Heart right ventricle (tissue), 16 donors: Measurements from ENCODE around the gene PAX2. TPM values are rescaled to one million over a fixed set of nuclear protein-coding genes. Genes with fewer than 3 reads are reported as not detected.

Source experiments
- ATAC-seq, 8 donors: fragments of 200-7000 bp; cut with Tn5 transposase; one replicate each; pipeline ENCODE4 v1.9.1; 2020; ENCODE audit warnings: mild to moderate bottlenecking in 8 of 8, moderate library complexity in 8 of 8, moderate number of reproducible peaks in 1 of 8
- DNase-seq, 2 donors: peaks; one replicate each; pipeline ENCODE4 v3.0.0-alpha.2; 2020
- H3K27ac ChIP-seq, 10 donors: fragments of 200-600 bp; sonication (generic) in 2 of 10; one replicate each; pipeline versions ENCODE4 v1.5.0 to v1.8.0; 2020 to 2022; ENCODE audit warnings: mild to moderate bottlenecking in 3 of 10
- H3K27me3 ChIP-seq, 7 donors: fragments of 200-600 bp; one replicate each; pipeline ENCODE4 v1.8.0; 2021 to 2022; ENCODE audit warnings: mild to moderate bottlenecking in 2 of 7
- H3K36me3 ChIP-seq, 9 donors: fragments of 200-600 bp; sonication (generic) in 1 of 9; one replicate each; pipeline versions ENCODE4 v1.5.0 to v1.8.0; 2020 to 2022; ENCODE audit warnings: mild to moderate bottlenecking in 2 of 9
- H3K4me1 ChIP-seq, 9 donors: fragments of 200-600 bp; sonication (generic) in 1 of 9; one replicate each; pipeline versions ENCODE4 v1.5.0 to v1.8.0; 2020 to 2022; ENCODE audit warnings: mild to moderate bottlenecking in 4 of 9
- H3K4me3 ChIP-seq, 10 donors: fragments of 200-600 bp; sonication (generic) in 2 of 10; one replicate each; pipeline versions ENCODE4 v1.5.0 to v1.8.0; 2020 to 2022; ENCODE audit warnings: mild to moderate bottlenecking in 7 of 10, moderate library complexity in 2 of 10
- H3K9me3 ChIP-seq, 11 donors: fragments of 200-600 bp in 10 of 11; sonication (generic) in 2 of 11; one replicate each; pipeline versions ENCODE4 v1.5.0 to v1.8.0; 2013 to 2022; ENCODE audit warnings: mild to moderate bottlenecking in 2 of 11, control low read depth in 1 of 11, moderate library complexity in 1 of 11
- WGBS, 2 donors: extraction: QIAGEN DNeasy Blood & Tissue Kit; methylation state at CpG; one replicate each; pipeline ENCODE4 v1.1.7; 2013; ENCODE audit warnings: inconsistent platforms in 1 of 2; 5-methylcytosine and 5-hydroxymethylcytosine counted together
- intact Hi-C, 10 donors: fragments of 100-400 bp; cut with DNase I; formaldehyde crosslinking; loops; one replicate each; pipeline versions ENCODE4 v1.11.1 to v1.14.2; 2022
- polyA plus RNA-seq, 2 donors: library from polyadenylated mRNA; stranded (reverse); fragments of 200-250 nt; gene quantifications; one replicate each; pipeline ENCODE4 v1.2.3, GENCODE V29; 2013
- total RNA-seq, 10 donors: library from RNA; stranded (reverse); fragmentation: NEBNext Ultra II Directional in 3 of 10; extraction: Animal tissue kit (Norgen Biotek cat#: 25700) in 3 of 10; gene quantifications; one replicate each; pipeline versions ENCODE4 v1.2.1 to v1.2.4, GENCODE V29; 2021 to 2023
- TF ChIP-seq, protein P1 (sequence below), 9 donors: fragments of 200-600 bp; sonication (generic) in 2 of 9; IDR thresholded peaks; one replicate each; pipeline versions ENCODE4 v1.5.0 to v1.8.0; 2021 to 2022; ENCODE audit warnings: antibody characterized with exemption in 9 of 9, mild to moderate bottlenecking in 5 of 9, moderate library complexity in 1 of 9
- donor health status: Arrhythmogenic right ventricular cardiomyopathy.
- donor health status: ischemic (EF 13 %, LVEDD 7.1; RV severe dilation, severe dysfunction).
- donor health status: healthy with polysubstance abuse.
- donor health status: DM: no; HTN: yes; CAD: no.
- donor health status: DM: no; HTN: no; CAD: no.
- donor health status: ischemic (EF 25% LVEDD 6.9; RV normal size, moderate dysfunction).
- donor health status: ischemic (EF 25% LVEDD 5.7; RV mildly dilated, moderate dysfunction).
- donor health status: healthy.
- donor health status: DM: yes; HTN: yes; CAD: no.
- donor health status: Ischemic cardiomyopathy.
- donor health status: ischemic (EF 35%, LVEDD 5.7; RV mildly dilated, moderate dysfunction).
- donor health status: nonischemic (EF 11% LVEDD 7.7; RV severe dilation, severe dysfunction).
- donor health status: DM: yes; HTN: yes; CAD: no.
- donor health status: PGD.
- donor health status: ischemic (EF 29% LVEDD 5.4; RV normal size, mild dysfunction).
- donor health status: nonischemic (EF 23%, LVEDD 6.1; RV moderate dilation, normal function).

The PAX2 gene
- total and polyA plus RNA-seq, 12 donors = not detected

DNA sequence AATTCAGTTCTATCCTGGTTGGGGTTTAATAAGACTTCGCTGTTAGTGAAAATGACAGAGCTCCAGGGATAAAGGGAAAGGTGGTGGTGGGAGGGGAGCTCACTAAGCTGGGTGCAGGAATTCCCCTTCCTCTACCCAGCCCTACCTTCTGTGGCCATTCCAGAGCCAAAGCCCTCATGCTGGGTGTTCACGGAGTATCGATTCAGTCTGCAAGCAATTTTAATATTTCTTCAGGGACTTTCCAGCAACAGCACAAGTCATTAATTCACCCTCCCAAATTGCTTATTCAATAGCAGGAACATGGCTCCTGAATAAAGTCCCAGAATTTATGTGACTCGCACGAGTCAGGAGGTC lies 22.0 kb downstream of the PAX2 start:
- no peak overlapping the region for H3K4me3 ChIP-seq
- H3K36me3 ChIP-seq = no peaks in the 10 kb centered on the region
- H3K27me3 ChIP-seq = peaks cover 0 to 90% (median 77%) of the 10 kb centered on the region in 7 donors
- H3K9me3 ChIP-seq = no peaks in the 10 kb centered on the region
- DNase-seq (no peak), ATAC-seq (no peak)
- no peak overlapping the region for H3K27ac ChIP-seq
- intact Hi-C loops = no loop called here
- no peaks in the 10 kb centered on the region for H3K4me1 ChIP-seq
- 86% methylated on average over 5 of the region's 5 CpGs for WGBS, 2 donors
- TF ChIP-seq, protein P1, sequence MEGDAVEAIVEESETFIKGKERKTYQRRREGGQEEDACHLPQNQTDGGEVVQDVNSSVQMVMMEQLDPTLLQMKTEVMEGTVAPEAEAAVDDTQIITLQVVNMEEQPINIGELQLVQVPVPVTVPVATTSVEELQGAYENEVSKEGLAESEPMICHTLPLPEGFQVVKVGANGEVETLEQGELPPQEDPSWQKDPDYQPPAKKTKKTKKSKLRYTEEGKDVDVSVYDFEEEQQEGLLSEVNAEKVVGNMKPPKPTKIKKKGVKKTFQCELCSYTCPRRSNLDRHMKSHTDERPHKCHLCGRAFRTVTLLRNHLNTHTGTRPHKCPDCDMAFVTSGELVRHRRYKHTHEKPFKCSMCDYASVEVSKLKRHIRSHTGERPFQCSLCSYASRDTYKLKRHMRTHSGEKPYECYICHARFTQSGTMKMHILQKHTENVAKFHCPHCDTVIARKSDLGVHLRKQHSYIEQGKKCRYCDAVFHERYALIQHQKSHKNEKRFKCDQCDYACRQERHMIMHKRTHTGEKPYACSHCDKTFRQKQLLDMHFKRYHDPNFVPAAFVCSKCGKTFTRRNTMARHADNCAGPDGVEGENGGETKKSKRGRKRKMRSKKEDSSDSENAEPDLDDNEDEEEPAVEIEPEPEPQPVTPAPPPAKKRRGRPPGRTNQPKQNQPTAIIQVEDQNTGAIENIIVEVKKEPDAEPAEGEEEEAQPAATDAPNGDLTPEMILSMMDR (IDR thresholded peaks at IDR 0.05) = no peak

DNA sequence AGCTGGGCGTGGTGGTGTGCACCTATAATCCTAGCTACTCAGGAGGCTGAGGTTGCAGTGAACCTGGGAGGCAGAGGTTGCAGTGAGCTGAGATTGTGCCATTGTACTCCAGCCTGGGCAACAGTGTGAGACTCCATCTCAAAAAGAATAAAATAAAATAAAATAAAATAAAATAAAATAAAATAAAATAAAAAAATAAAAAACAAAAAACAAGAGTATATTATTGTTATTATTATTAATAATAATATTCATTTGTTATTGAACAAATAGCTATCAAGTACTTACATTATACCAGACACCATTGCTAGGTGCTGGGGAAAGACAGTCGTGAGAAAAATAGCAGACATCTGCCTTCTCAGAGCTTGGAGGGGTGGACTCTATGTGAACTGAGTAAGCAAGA lies 24.1 kb downstream of the PAX2 start:
- TF ChIP-seq, protein P1 (IDR thresholded peaks at IDR 0.05) = no peak
- ATAC-seq = no peak
- no peak for DNase-seq
- H3K36me3 ChIP-seq = no peaks in the 10 kb centered on the region
- no peak overlapping the region for H3K4me3 ChIP-seq
- 79 to 90% methylated on average over 2 of the region's 2 CpGs for WGBS, 2 donors
- H3K9me3 ChIP-seq = no peaks in the 10 kb centered on the region
- intact Hi-C loops = no loop called here
- H3K27ac ChIP-seq = no peak overlapping the region
- peaks cover 0 to 89% (median 77%) of the 10 kb centered on the region in 7 donors for H3K27me3 ChIP-seq
- no peaks in the 10 kb centered on the region for H3K4me1 ChIP-seq

DNA sequence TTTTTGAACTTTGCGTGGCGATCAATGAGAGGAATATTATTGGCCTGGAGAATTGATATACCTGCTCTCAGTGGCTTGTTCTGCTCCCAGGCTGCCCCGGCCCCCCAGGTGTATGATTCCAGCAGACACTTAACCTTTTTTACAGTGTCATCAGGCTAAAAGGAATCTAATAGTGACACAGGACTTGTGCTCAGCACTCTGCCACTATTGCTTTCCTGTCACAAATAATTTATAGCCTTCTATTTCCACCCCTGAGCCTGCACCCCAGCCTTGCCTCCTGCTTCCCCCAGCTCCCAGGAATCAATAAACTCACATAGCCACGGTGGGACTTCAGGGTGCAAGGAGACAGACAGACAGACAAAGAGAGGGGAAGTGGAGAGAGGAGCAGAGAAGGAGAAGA lies 28.3 kb downstream of the PAX2 start:
- intact Hi-C loops = no loop called here
- no peak for ATAC-seq
- WGBS, 2 donors = 71 to 76% methylated on average over 4 of the region's 4 CpGs
- Histone ChIP-seq H3K4me3 (no peak overlapping the region), H3K36me3 (no peaks in the 10 kb centered on the region), H3K27ac (no peak overlapping the region), H3K4me1 (no peaks in the 10 kb centered on the region), H3K27me3 (peaks cover 0 to 74% (median 56%) of the 10 kb centered on the region in 7 donors), H3K9me3 (no peaks in the 10 kb centered on the region)
- TF ChIP-seq, protein P1 (IDR thresholded peaks at IDR 0.05) = no peak
- DNase-seq = no peak

DNA sequence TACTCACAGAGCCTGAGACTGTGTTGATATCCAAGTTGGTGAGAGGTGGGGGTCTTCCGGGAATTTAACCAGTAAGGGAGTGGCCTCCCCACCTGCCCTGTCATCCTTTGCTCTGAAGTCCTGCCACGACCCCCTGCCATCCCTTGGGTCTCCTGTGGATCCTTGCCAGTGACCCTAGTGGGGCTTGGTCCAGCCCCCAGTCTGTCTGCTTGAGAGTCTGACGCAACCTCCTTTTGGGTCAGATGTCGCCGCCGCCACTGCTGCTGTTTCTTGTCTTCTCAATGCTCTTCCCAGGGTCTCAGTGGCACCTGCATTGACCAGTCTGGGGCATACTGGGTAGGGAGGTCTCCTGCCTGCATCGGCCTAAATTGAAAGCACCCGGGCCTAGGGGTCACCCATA lies 28.8 kb downstream of the PAX2 start:
- no peak overlapping the region for H3K27ac ChIP-seq
- H3K4me3 ChIP-seq = no peak overlapping the region
- ATAC-seq = no peak
- TF ChIP-seq, protein P1 (IDR thresholded peaks at IDR 0.05) = no peak
- WGBS, 2 donors = 78 to 80% methylated on average over 8 of the region's 8 CpGs
- H3K36me3 ChIP-seq = no peaks in the 10 kb centered on the region
- no peaks in the 10 kb centered on the region for H3K4me1 ChIP-seq
- no peaks in the 10 kb centered on the region for H3K9me3 ChIP-seq
- intact Hi-C loops = no loop called here
- H3K27me3 ChIP-seq = peaks cover 0 to 76% (median 56%) of the 10 kb centered on the region in 7 donors
- no peak for DNase-seq

DNA sequence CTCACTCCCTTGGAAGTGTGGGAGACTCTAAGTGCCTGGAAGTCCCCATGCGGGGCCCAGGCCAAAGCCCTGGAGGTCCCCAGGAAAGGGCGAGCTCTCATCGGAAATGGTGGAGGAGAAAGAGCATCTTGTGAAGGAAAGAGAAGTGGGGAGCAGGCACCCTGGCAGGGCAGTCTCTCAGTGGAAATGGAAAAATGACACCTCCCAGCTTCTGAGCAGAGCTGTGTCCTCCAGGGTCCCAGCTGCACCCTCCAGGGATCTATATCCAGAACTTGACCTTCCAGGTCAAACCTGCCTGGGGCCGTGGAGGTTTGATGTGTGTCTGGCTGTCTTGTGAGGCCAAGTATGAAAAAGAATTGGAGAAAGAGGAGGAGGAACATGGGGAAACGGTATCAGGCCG lies 29.5 kb downstream of the PAX2 start:
- TF ChIP-seq, protein P1 (IDR thresholded peaks at IDR 0.05) = no peak
- Histone ChIP-seq H3K27ac (no peak overlapping the region), H3K9me3 (no peaks in the 10 kb centered on the region), H3K27me3 (peaks cover 0 to 79% (median 59%) of the 10 kb centered on the region in 7 donors), H3K4me3 (no peak overlapping the region), H3K4me1 (no peaks in the 10 kb centered on the region), H3K36me3 (no peaks in the 10 kb centered on the region)
- ATAC-seq (no peak), DNase-seq (no peak)
- intact Hi-C loops = no loop called here
- WGBS, 2 donors = 68 to 74% methylated on average over 6 of the region's 6 CpGs
